ENCODE measurements around the gene LIPH.

GRCh38 chr3:185558395-185558794, 6.0 kb upstream of the LIPH start:
- TF ChIP-seq POLR2AphosphoS5 (IDR thresholded peaks at IDR 0.05) (peak in 2 of 3 donors; percentile 76 to 82), CTCF (IDR thresholded peaks at IDR 0.05) (no peak)

Measured in transverse colon (tissue), 4 donors.